GM04504 (cell line): ENCODE results near the gene CCL4L2.
"Not testable (repeated sequence)": the region's sequence is repeated elsewhere in the genome, so short reads cannot be mapped to it uniquely, and the experiment has no call there.

Source experiments
- DNase-seq: peaks from one replicate; pipeline ENCODE4 v3.0.0-alpha.2; 2012; ENCODE audit warnings: low read depth

CCL4L2 gene

GRCh38 chr17:36195434-36196130 is 15.3 kb upstream of the CCL4L2 start:
- no peak for DNase-seq

GRCh38 chr17:36196131-36196486 is 14.8 kb upstream of the CCL4L2 start:
- DNase-seq, result no peak

- DNase-seq, result no peak
Measured at GRCh38 chr17:36197387-36197703, 13.5 kb upstream of the CCL4L2 start.

- no peak for DNase-seq
Measured at GRCh38 chr17:36198831-36199465, 11.9 kb upstream of the CCL4L2 start.

- DNase-seq, result not testable (repeated sequence)
Measured at GRCh38 chr17:36201102-36201501, 9.8 kb upstream of the CCL4L2 start.

GRCh38 chr17:36201506-36201905 is 9.4 kb upstream of the CCL4L2 start:
- DNase-seq, result not testable (repeated sequence)

- DNase-seq, result no peak
Measured at GRCh38 chr17:36203335-36203734, 7.5 kb upstream of the CCL4L2 start.

- DNase-seq, result no peak
Measured at GRCh38 chr17:36204724-36205500, 6.0 kb upstream of the CCL4L2 start.

- no peak for DNase-seq
Measured at GRCh38 chr17:36205637-36206485, 5.0 kb upstream of the CCL4L2 start.

- DNase-seq, result not testable (repeated sequence)
Measured at GRCh38 chr17:36206486-36206821, 4.4 kb upstream of the CCL4L2 start.

GRCh38 chr17:36207383-36207782 is 3.5 kb upstream of the CCL4L2 start:
- not testable (repeated sequence) for DNase-seq

- no peak for DNase-seq
Measured at GRCh38 chr17:36209575-36209974, 1.3 kb upstream of the CCL4L2 start.

- DNase-seq, result not testable (repeated sequence)
Measured at GRCh38 chr17:36211484-36212271, 815 bp downstream of the CCL4L2 start.

- no peak for DNase-seq
Measured at GRCh38 chr17:36212272-36212605, 1.4 kb downstream of the CCL4L2 start.

- no peak for DNase-seq
Measured at GRCh38 chr17:36212966-36213365, 2.1 kb downstream of the CCL4L2 start.

- no peak for DNase-seq
Measured at GRCh38 chr17:36213695-36214094, 2.8 kb downstream of the CCL4L2 start.

- no peak for DNase-seq
Measured at GRCh38 chr17:36214918-36215317, 4.1 kb downstream of the CCL4L2 start.

- not testable (repeated sequence) for DNase-seq
Measured at GRCh38 chr17:36215406-36216308, 4.8 kb downstream of the CCL4L2 start.

- DNase-seq, result not testable (repeated sequence)
Measured at GRCh38 chr17:36219556-36219955, 8.7 kb downstream of the CCL4L2 start.

- not testable (repeated sequence) for DNase-seq
Measured at GRCh38 chr17:36220737-36221580, 10.1 kb downstream of the CCL4L2 start.
